Measurements from ENCODE around the gene ARPP21.

ARPP21 gene

DNA sequence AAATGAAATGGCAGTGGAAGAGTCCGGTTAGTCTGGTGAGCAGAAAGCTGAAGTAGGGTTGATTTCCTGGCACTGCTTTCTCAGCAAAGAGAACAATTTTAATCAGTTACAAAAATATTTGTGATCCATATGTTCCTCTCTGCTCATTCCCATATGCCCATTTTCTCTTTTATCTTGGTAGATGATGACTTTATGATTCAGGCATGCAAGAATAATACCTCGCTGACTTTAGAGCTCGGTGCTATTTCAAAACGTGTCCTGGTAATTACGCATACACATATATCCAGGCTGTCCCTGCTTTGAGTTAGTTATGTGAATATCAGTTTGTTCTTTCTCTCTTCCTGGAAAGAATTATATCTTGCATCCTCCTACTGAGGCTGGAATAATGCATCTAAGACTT is 38.5 kb downstream of the ARPP21 start:
- no peak for DNase-seq

DNA sequence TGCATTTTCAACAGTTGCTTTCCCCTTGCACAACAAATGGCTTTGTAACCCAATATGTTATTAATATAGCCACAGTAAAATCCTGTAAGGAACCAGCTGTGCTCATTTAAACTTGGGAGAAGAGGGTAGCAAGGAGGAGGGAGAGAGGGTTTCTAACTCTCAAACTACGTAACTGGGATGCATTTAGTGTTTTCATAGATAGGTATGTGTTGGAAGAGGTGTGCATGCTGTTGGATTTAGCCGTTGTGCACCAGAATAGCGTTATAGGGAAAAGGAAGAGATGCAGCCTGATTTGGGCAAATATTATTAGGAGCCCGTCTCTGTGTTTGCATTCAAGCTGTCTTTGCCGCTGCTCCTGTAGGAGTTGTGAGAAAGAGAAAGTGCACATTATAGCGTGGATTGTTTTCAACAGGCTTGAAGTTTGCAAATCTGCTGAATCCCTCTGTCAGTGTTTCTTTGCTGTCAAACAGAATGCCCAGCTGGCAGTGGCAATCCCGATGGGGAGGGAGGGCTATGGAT is 39.4 kb downstream of the ARPP21 start:
- no peak for DNase-seq

DNA sequence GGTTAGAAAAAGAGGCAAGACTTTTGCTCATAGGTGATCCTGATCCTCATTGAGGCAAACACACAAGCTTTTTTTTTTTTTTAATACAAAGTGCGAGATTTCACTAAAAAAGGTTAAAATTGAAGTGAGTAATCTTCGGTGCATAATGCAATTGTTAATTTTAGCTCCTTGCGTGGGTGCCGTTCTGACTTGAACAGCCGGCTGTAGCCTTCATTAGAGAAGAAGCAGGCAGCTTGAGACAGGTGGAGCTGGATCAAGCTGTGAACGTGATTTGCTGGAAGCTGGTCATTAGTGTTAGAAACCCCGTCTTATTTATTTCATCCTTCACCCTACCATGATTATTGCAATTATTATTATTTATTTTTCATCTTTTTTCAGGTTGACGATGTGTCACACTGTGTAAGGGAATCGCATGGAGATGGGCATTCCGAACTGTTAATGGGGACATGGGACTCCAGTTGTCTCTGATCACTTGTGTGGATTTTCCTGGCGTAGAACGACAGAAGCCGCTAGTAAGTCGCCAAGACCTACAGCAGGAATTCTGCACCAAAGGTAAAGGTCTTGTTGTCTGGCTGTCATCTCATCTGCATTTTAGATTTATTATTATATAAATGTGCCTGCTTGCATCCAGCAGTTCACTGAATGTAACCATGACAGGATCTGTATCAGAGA is 40.2 kb downstream of the ARPP21 start:
- DNase-seq, result no peak

GRCh38 chr3:35680866-35681650 is 41.7 kb downstream of the ARPP21 start:
- DNase-seq, result no peak

DNA sequence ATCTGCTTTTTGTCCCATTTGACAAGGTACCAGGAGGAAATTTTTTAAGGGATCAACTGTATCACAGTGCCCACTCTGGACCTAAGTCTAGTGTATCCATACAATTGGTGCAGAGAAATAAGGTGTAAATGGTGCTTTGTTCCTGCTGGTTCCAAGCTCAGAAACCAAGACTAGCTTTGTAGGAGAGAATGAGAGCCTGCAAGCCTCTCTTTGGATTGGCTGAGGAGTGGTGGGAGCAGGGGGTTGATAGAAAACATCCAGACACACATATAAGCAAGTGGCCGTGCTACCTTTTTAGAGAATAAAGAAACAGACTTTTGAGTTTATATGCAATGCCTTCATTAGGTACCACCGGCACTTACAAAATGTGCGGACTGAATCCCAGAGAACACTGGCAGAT is 45.8 kb downstream of the ARPP21 start:
- DNase-seq, result no peak

GRCh38 chr3:35688826-35689225 is 49.5 kb downstream of the ARPP21 start:
- no peak for DNase-seq

DNA sequence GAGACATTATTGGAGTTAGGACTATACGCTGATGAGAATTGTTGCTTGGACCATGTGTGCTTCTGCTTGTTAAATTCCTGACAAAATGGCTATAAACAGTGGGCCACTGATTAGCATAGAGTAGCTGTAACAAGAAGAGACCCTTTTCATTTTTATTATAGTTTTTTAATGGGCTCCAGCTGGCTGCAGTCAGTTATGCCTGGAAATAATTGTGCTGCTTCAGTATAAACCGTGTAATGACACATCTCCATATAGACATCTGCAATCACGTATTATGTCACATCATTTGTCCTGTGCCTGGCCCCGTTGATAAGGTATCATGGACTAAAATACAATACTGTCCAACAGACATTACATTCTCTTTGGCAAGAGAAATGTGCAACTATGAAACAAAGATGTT is 50.9 kb downstream of the ARPP21 start:
- no peak for DNase-seq

DNA sequence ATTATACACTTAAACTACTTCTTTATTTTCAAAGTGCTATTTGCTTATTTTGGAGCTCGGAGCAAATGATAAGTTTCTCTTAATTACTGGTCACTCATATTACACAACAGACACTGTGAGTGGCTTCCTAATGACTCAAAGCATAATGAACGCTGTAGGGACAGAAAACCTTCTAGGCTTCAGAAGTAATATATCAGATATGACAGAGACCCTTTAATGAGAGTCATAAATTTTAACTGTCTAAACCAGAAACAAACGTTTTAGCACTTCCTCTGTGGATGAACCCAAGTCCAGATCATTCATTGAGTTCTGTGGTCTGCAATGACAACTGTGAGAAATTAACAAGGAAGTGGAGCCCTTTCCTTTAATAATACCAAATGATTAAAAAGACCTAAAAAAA is 66.6 kb downstream of the ARPP21 start:
- no peak for DNase-seq

DNA sequence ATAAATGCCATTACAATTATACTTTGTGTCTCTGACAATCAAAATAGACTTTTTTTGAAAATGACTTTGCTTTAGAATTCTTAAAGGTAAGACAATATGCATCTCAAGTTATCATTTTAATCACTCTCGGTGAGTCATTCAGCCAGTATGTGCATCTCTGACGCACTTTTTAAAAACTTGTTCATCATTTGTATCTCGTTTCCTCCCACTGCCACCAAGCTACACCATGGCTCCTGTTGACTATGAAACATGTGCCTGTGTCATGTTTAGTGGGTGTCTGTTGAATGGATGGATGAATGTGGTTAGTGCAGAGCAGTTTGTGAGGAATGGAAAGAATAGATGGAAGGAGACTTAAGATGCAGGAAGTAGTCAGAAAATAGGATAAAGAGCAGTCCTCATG is 68.6 kb downstream of the ARPP21 start:
- DNase-seq, result no peak

- DNase-seq, result no peak
Observed at GRCh38 chr3:35708394-35709271, 69.3 kb downstream of the ARPP21 start.

GRCh38 chr3:35709691-35710090 is 70.4 kb downstream of the ARPP21 start:
- DNase-seq, result no peak

DNA sequence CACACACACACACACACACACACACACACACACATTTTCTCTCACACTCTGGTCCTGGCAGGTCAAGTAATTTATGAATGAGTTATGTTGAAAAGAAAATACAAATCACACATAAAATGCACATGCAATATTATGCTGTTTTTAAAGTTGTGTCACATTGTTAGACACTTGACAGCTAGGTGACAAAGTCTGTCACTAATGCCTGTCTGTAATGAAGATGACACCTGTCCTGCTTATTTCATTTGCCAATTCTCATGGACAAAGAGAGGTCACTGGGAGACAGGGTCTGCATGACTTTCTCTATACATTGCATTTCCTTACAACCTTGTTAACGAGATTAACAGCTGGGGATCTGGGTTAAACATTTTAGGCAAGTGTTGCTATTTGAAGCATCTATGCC is 71.2 kb downstream of the ARPP21 start:
- no peak for DNase-seq

DNA sequence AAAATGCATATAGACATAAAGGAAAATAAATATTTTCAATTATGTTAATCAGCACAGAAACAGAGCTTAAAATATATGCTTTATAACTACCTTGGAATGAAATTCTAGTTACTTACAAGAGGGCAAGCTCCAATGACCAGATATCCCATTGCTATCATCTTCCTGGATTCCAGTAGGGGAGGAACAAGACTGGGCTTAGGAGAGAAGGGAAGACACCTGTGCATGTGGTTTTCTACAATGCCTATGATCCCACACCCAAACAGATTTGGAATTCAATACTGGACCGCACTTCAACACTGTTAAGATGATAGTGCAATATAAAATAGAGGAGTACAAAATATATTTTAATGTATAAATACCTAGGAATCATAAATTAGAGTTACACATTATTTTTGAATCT is 79.6 kb downstream of the ARPP21 start:
- DNase-seq, result no peak

GRCh38 chr3:35721628-35722027 is 82.3 kb downstream of the ARPP21 start:
- DNase-seq, result no peak

DNA sequence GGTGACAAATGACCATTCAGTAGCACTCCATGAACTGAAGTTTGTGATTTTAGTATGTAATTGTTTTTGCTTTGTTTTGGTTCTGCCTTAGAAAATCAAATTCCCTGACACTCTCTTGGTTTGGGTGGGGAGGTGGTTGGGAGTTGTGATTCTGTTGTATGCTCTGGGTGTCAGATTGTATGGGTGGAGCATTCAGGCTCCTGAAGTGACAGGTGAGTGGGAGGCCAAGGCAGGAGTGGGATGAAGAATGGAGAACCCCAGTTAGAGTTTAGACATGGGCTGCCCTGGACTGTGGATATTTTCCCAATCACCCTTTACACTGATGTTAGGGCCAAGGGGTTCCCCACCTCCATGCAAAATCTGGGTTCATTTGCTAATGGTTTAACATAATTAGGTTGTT is 83.6 kb downstream of the ARPP21 start:
- DNase-seq, result no peak

DNA sequence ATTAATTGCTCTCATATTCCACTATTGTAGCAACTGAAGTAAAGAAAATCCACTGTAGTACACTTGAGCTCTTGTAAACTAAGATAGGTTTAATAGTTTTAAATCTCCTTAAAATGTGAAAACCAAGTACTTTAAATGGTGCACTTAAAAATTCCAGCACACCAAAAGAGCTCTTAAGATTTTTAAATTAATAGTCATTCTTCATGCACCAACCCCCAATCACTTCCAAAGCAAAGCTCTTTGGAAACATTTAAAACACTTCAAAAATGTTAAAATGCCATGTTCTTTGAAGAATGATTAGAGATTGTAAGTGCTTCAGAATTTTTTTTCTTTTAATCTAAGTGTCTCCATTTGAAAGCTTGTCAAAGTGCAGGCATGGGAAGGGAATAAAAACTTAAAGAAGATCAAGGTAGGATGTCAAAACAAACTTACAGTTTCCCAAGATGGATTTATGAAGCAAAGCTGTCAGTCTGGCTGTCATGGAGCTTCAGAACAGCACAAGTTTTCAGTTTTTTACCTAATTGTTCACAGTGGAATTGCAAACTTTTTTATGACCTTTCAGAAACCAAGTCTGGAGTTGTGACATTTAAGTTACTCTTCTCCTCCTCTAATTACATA is 84.3 kb downstream of the ARPP21 start:
- DNase-seq, result no peak

DNA sequence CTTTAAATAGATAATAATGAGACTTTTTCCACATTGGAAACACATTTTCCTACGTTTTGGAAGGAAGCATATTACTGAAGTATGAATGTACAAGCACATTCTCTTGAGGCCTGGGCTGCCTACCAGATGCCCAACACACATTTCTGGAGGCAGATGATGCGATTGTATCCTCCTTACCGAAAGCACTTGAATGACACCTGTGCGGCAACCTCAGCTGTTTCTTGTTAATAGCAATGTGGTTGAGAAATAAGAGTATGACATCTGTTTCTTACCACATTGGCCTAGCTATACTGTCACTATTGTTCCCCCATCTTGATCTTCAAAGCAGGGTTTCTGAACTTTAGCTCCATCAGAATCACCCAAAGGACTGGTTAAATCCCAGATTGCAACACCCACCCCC is 84.8 kb downstream of the ARPP21 start:
- no peak for DNase-seq

GRCh38 chr3:35727179-35727578 is 87.9 kb downstream of the ARPP21 start:
- no peak for DNase-seq

GRCh38 chr3:35733341-35733740 is 94.0 kb downstream of the ARPP21 start:
- DNase-seq, result no peak

- DNase-seq, result no peak
Observed at GRCh38 chr3:35733864-35734263, 94.5 kb downstream of the ARPP21 start.

- no peak for DNase-seq
Observed at GRCh38 chr3:35737080-35737479, 97.8 kb downstream of the ARPP21 start.

- no peak for DNase-seq
Observed at GRCh38 chr3:35737527-35737926, 98.2 kb downstream of the ARPP21 start.

Measured in activated CD4-positive, alpha-beta T cell treated with anti-CD3 and anti-CD28 coated beads, Interleukin-2, amount 50 U/mL, for 1 hour (primary cell).